ENCODE results near the gene TMEM259. TPM values are rescaled to one million over a fixed set of nuclear protein-coding genes. Genes with fewer than 3 reads are reported as not detected.

The TMEM259 gene
- total and polyA plus RNA-seq, 2 of the 13 experiments (the other 11 are each of a cell fraction or from before 2014, with no cell fraction given) = 64.7 to 164 TPM

DNA sequence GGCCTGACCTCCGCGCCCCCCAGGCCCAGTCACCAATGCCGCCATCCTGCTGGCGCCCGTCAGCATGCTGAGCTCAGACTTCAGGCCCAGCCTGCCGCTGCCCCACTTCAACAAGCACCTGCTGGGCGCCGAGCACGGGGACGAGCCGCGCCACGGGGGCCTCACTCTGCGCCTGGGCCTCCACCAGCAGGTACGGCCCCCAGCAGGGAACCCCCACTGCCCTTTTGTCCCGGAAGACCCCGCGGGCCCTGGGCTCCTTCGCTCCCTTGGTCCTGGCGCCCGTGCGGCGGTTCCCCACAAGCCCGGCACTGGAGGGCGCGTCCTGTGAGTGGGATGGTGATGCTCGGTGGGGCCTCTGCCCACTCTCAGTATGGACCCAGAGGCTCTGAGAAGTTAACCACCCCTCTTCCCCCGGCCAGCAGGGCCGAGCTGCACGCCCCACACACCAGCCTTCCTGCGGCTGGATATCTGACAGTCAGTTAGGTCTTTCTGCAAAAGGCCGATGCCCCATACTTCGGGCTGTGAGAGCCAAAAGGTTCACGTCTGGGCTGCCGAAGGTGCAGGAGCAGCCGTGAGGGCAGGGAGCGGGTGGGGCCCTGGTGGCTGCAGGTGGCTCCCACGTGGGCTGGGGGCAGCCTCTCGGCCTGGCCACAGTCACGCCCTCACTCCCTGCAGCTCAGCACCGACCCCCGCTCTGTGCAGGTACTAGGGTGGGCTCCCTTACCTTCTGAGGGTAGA, 28.8 kb downstream of the TMEM259 start:
- peaks cover 39% of the 10 kb centered on the region for H3K4me1 ChIP-seq (ENCODE audit: insufficient read depth, low read length)
- H4K20me1 ChIP-seq (ENCODE audit: insufficient read depth, low read length) = peaks cover 6% of the 10 kb centered on the region; the same call in 1 of the 2 replicates
- H3K4me2 ChIP-seq (ENCODE audit: low read depth, low read length) = no peak overlapping the region
- ChIA-PET CTCF (ENCODE audit: low intra/inter-chr PET ratio, low total read pairs) (no interaction called here), POLR2A (interaction anchor here (2.2 kb wide), 1 partner anchor 8 kb away, joined by 14 read pairs; the partner anchor contains the start of gene WDR18)
- H3K27ac ChIP-seq (ENCODE audit: extremely low read length, insufficient read depth, low read length) = peak overlapping the region; percentile 86
- H3K79me2 ChIP-seq (ENCODE audit: insufficient read depth, low read length) = no peaks in the 10 kb centered on the region
- H3K4me3 ChIP-seq (replicated peaks in 1 of 3; ENCODE audit: insufficient read depth in 1 of 3, low read depth in 2 of 3, low read length in 3 of 3) = no peak overlapping the region
- in situ Hi-C loops (cut with HindIII; ENCODE audit: extremely low pct_ligation_motif_present, low pct_unique_long_range_greater_than_20kb) = no loop called here
- H3K9me3 ChIP-seq (ENCODE audit: low read length) = no peaks in the 10 kb centered on the region
- no TSS peak for BruUV-seq (replicated peaks)
- intact Hi-C loops (cut with micrococcal nuclease; ENCODE audit: unreplicated experiment) = loop anchor here (10.0 kb wide), 1 partner anchor 207 kb away; no protein-coding TSS in a partner anchor
- FAIRE-seq = no peak
- peak overlapping the region; percentile 41; the same call in 1 of the 2 replicates for H3K9ac ChIP-seq (ENCODE audit: insufficient read depth, low read depth, low read length)
- H2AFZ ChIP-seq (ENCODE audit: low read length) = no peak overlapping the region
- no peaks in the 10 kb centered on the region for H3K27me3 ChIP-seq (ENCODE audit: control insufficient read depth in 1 of 2, insufficient read depth in 2 of 2, low read length in 2 of 2)
- over 99% methylated on average over 24 of the region's 42 CpGs for WGBS (ENCODE audit: low lambda C conversion rate)
- no peak for DNase-seq (ENCODE audit: low spot score)
- H3K36me3 ChIP-seq (replicated peaks in 1 of 2; ENCODE audit: control insufficient read depth in 1 of 2, insufficient read depth in 2 of 2, low read length in 2 of 2) = peaks cover 15 to 29% of the 10 kb centered on the region in 2 experiments
- ATAC-seq = no peak
- no peak for TF ChIP-seq ZNF772 (CRISPR knock-in tag; IDR thresholded peaks at IDR 0.05)
- TF ChIP-seq CEBPG (CRISPR knock-in tag; IDR thresholded peaks at IDR 0.05) = no peak
- TF ChIP-seq BORCS8-MEF2B (CRISPR knock-in tag; IDR thresholded peaks at IDR 0.05) = no peak
- TF ChIP-seq ZNF7 (CRISPR knock-in tag; IDR thresholded peaks at IDR 0.05) = no peak
- no peak for TF ChIP-seq ZBTB7A (CRISPR knock-in tag; IDR thresholded peaks at IDR 0.05)
- TF ChIP-seq, protein P1, sequence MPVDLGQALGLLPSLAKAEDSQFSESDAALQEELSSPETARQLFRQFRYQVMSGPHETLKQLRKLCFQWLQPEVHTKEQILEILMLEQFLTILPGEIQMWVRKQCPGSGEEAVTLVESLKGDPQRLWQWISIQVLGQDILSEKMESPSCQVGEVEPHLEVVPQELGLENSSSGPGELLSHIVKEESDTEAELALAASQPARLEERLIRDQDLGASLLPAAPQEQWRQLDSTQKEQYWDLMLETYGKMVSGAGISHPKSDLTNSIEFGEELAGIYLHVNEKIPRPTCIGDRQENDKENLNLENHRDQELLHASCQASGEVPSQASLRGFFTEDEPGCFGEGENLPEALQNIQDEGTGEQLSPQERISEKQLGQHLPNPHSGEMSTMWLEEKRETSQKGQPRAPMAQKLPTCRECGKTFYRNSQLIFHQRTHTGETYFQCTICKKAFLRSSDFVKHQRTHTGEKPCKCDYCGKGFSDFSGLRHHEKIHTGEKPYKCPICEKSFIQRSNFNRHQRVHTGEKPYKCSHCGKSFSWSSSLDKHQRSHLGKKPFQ (CRISPR knock-in tag; IDR thresholded peaks at IDR 0.05; ENCODE audit: insufficient replicate concordance) = no peak
- TF ChIP-seq HOXA5 (CRISPR knock-in tag; IDR thresholded peaks at IDR 0.05) = no peak
- TF ChIP-seq, protein P2, sequence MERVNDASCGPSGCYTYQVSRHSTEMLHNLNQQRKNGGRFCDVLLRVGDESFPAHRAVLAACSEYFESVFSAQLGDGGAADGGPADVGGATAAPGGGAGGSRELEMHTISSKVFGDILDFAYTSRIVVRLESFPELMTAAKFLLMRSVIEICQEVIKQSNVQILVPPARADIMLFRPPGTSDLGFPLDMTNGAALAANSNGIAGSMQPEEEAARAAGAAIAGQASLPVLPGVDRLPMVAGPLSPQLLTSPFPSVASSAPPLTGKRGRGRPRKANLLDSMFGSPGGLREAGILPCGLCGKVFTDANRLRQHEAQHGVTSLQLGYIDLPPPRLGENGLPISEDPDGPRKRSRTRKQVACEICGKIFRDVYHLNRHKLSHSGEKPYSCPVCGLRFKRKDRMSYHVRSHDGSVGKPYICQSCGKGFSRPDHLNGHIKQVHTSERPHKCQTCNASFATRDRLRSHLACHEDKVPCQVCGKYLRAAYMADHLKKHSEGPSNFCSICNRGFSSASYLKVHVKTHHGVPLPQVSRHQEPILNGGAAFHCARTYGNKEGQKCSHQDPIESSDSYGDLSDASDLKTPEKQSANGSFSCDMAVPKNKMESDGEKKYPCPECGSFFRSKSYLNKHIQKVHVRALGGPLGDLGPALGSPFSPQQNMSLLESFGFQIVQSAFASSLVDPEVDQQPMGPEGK (CRISPR knock-in tag; IDR thresholded peaks at IDR 0.05) = peak; percentile 47; the same call in 1 of the 2 replicates
- TF ChIP-seq CC2D1A (CRISPR knock-in tag; IDR thresholded peaks at IDR 0.05) = no peak
- TF ChIP-seq SP2 (CRISPR knock-in tag; IDR thresholded peaks at IDR 0.05) = no peak
- TF ChIP-seq RORA (CRISPR knock-in tag; IDR thresholded peaks at IDR 0.05) = no peak
- no peak for TF ChIP-seq ZFP90 (CRISPR knock-in tag; IDR thresholded peaks at IDR 0.05; ENCODE audit: borderline replicate concordance)
- TF ChIP-seq NCOA5 (CRISPR knock-in tag; IDR thresholded peaks at IDR 0.05) = no peak
- no peak for TF ChIP-seq ZNF101 (CRISPR knock-in tag; IDR thresholded peaks at IDR 0.05; ENCODE audit: borderline replicate concordance, low read depth)
- no peak for TF ChIP-seq ZNF224 (CRISPR knock-in tag; IDR thresholded peaks at IDR 0.05)
- TF ChIP-seq HNRNPLL (IDR thresholded peaks at IDR 0.05; ENCODE audit: low read depth, low read length, poor library complexity, severe bottlenecking) = no peak
- no peak for TF ChIP-seq TAF1 (CRISPR knock-in tag; IDR thresholded peaks at IDR 0.05)
- TF ChIP-seq HOXA7 (CRISPR knock-in tag; IDR thresholded peaks at IDR 0.05) = no peak
- TF ChIP-seq ZFP1 (CRISPR knock-in tag; IDR thresholded peaks at IDR 0.05) = no peak
- TF ChIP-seq NCOA1 (CRISPR knock-in tag; IDR thresholded peaks at IDR 0.05) = no peak
- TF ChIP-seq RXRA (CRISPR knock-in tag; IDR thresholded peaks at IDR 0.05) = peak; percentile 37; the same call in 1 of the 2 replicates
- TF ChIP-seq WIZ (CRISPR knock-in tag; IDR thresholded peaks at IDR 0.05) = no peak
- no peak for TF ChIP-seq ZNF556 (CRISPR knock-in tag; IDR thresholded peaks at IDR 0.05; ENCODE audit: borderline replicate concordance)
- peak; percentile 60; the same call in 1 of the 2 replicates for TF ChIP-seq ZBTB38 (CRISPR knock-in tag; IDR thresholded peaks at IDR 0.05)
- no peak for TF ChIP-seq HNRNPL (IDR thresholded peaks at IDR 0.05; ENCODE audit: low read depth, low read length)

Data from HepG2 (cell line).